GM18870 (cell line): ENCODE results near the gene KCNIP4.

Experiments used
- ATAC-seq: cut with Tn5 transposase; IDR thresholded peaks from one replicate; pipeline ENCODE4 v1.9.1; 2021; ENCODE audit warnings: moderate library complexity; ENCODE audit not compliant: unreplicated experiment

The KCNIP4 gene

DNA sequence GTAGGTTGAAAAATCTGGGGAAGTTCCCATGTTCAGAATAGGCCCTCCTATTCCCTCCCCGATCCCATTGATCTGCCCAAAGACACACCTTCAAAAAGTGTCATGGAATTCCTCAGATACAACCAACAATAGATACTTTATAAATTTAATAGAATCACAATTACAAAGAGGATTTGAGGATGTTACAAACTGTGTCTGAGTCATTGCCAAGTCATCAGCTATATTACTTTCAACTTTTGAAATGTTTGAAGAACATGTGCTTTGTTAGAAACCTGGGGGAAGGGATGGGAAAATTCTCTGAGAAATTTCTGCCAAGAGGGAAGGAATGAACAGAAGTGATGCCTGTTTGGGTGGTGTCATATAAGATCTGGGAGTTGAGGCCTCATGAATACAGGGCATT lies 46.7 kb downstream of the KCNIP4 start:
- ATAC-seq, result no peak

DNA sequence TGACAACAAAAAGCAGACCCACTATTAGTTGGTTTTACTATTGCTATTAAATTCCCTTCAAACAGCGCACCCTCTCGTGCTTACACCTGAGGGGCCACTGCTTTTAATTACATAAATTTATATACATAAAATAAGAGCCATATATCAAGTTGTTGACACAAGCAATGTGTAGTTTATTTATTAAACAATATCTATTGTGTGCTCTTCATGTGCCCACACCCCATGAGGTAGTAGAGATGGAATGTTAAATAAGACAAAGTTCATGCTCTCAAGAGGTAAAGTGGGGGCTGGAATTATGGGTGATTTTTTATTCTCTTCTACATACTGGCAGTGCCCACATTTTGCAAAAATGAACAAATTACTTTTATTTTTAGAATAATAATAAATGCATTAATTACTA lies 47.3 kb downstream of the KCNIP4 start:
- ATAC-seq, result no peak

DNA sequence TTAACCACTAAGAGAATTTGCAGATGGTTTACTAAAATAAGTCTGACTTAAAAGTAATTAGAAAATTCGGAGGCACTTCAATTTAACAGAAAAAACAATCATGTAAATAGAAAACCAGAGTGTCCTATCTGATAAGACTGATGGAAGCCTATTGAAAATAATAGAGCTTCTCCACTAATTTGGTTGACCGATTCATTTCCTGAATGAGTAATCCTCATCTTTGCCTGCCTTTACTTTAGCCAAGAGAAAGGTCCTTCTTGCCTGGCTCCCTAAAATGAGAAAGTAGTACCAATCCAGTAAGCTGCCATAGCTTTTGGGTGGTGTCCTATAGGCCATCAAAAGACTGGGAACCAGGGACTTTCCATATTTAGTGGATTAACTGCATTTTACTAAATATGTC lies 48.4 kb downstream of the KCNIP4 start:
- ATAC-seq, result no peak

DNA sequence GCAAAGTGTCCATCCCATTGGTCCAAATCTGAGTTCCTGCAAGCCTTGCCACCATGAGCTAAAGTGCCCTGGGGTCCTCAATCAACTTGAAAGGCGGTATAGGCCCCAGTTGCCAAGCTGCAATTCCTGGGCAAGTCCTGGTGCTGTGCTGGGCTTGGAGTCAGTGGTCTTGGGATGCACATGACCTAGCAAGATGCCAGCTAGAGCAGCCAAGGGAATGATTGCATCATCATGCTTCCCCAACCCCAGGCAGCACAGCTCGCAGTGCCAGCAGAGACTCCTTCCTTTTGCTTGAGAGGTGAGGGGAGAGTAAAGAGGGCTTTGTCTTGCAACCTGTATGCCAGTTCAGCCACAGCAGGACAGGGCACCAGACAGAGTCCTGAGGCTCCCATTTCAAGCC lies 50.5 kb downstream of the KCNIP4 start:
- no peak for ATAC-seq

DNA sequence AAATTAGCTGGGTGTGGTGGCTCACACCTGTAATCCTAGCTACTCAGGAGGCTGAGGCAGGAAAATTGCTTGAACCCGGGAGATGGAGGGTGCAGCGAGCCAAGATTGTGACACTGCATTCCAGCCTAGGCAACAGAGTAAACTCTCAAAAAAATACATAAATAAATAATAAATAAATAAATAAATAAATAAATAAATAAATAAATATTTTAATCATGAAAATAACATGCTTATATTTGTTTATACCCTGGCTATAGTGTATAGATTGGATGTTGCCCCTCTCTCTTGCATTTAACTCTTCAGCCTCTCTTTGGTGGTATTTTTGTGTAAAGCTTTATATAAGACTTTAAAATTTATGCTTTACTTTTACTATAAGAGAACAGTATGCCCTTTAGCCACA lies 51.8 kb downstream of the KCNIP4 start:
- no peak for ATAC-seq

DNA sequence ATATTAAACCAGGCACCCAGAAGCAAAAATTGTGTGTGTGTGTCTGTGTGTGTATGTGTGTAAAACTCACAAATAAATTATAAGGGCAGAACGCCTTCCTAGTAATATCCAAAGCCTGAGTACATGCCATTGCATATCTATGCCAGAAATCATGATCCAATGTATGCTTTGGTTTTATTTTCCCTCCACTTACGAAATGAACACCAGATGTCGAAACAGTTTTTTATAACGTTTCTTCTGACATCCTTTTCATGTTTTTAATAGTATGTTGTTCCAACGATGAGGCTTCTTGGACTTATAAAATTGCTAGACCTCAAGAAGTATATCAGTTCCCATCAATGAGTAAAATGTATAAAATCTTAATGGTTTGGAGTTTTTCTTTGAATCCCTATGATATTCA lies 55.4 kb downstream of the KCNIP4 start:
- no peak for ATAC-seq

DNA sequence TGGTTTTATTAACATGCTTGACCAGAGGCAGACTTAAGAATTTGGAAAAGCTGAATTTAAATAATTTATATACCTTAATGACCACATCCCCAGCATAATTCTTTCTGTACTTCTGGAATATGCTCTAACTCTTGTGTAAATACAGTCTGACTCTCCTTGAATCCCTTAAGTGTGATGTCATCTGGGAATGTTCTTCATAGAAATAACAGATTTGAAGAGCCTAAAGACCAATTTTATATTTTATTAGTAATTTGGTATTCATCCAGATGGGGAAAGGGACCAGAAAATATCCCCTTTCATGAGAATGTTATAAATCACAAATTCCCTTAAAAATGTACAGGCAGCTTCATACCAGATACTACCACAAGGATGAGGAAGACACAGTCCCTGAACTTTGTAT lies 58.3 kb downstream of the KCNIP4 start:
- ATAC-seq, result no peak

DNA sequence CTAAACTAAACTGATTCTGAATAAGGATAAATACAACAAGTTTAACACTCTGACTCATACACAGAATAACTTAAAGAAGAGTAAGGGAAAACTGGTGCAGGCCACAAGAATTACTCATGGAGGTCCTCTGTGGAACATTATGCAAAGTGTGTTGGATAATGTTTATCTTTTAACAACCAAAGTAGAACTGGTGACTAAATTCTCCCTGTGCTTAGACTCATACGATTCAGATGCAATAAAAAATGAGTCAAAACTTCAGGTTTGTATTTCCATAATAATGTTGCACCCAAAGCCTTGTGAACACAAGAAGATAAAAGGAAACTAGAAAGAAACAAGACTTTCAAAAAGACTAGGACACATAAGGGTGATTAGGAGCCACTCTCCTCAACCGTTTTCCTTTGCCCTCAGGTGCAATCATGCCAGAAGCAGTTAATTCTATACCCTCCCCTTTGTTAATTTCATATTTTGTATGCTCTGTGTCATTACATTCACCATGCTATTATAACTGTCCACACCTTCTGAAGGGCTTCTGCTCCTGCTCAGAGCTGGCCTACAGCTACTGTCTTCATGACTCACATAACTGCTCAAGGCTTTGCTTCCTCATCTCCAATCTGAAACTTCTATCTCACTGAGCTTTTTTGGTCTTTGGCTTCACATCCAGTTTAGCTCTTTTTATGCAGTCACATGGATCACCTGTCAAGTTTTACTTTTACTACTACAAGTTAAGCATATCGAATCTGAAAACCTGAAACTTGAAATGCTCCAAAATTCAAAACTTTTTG lies 60.2 kb downstream of the KCNIP4 start:
- ATAC-seq, result peak; percentile 88

DNA sequence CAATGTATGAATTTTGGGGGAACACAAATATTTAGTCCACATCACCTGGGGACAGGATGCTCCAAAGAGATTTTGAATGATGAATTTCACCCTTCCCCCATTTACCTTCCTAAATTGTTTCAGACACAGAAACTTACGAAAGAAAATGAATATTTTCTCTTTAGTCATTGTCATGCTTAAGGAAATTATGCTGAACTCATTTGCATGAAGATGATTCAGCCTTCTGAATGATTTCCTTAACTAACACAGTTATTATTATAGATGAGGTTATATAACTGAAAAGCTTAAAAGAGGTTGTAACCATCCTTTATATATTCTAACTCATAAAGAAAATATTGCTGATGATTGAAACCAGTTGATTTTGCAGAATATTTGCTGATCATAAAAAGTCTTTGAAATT lies 61.1 kb downstream of the KCNIP4 start:
- ATAC-seq, result no peak

DNA sequence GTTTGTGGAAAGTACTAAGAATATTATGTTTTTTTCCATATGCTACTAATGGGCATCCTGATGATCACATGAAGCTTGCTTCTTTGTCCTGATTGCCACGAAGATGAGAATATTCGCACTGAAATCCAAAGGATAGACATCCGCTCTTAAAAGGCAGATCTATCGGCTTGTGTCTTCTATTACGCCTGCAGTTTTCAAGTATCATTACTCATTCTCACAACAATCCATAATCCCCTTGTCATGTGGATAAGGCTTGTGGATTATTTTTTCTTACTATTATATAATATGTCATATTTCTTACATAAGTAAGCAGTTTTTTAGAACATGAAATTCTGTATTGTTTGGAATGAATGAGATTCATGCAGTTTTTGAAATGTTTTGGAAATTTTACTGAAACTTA lies 62.8 kb downstream of the KCNIP4 start:
- no peak for ATAC-seq

DNA sequence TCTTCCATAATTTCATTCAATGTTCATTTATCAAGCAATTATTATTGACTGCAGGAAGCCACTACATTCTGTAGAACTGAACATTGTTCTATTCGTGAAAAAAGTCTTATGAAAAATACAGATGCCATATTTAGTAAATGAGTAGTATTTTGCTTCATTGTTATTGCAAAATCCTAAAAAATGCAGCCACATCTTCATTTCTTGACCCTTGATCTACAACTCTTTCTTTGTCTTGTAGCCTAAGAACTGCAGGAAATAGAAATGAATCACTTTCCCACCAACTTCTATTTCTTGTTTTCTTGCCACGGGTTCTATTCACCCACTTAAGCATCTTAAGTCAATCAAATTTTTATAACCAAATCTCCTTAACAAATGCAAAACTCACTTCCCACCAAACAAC lies 63.3 kb downstream of the KCNIP4 start:
- no peak for ATAC-seq

DNA sequence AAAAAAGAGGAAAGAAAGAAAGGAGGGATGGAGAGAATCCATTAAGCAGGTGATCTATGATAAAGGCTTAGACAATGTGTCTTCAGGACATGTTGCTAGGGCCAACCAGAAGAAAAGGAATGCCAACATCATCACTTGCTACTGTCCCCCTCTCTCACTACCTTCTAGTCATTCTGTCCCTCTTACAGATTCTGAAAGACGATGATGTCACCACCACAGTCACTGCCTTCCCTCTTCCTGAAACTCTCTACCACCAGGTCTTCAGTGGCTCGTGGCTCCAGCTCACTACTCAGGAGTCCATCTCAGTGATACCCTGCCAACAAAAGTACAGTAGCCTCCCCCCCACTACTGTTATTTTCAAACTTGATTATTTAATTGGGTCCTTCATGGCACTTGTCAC lies 64.0 kb downstream of the KCNIP4 start:
- ATAC-seq, result peak; percentile 22

DNA sequence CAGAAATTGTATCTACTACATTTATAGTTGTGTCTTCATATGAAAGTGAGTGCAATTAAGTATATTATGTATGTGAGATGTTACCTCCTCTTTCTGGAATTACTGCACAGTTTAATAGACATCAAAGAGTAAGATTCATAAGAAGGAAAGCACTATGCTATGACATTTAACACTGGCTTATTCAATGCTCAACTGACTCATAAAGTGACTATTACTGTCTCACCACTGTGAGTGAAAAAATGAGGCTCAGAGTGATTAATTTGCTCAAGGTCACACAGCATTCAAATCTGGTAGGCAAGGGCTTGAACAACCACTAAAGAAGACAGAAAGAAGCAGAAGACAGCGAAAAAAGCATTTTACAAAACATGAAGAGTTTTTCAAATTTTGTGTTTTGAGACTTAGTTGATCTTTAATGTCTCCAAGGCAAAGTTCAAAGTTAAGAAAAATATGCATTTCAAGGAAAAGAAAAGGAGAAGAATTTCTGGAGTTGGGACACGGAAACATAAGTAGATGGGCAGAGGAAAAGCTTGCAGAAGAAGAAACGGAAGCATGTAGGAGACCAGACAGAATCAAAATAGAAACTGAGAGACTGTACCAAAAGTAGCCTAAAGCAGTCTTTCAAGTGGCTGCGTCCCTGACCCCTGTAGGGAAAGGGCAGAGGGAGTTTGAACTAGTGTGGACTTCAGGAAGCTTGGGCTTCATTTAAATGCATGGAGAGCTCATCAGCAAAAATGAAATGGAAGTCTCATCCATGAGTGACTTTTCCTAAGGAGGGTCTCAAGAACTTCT lies 66.3 kb downstream of the KCNIP4 start:
- ATAC-seq, result peak; percentile 50

DNA sequence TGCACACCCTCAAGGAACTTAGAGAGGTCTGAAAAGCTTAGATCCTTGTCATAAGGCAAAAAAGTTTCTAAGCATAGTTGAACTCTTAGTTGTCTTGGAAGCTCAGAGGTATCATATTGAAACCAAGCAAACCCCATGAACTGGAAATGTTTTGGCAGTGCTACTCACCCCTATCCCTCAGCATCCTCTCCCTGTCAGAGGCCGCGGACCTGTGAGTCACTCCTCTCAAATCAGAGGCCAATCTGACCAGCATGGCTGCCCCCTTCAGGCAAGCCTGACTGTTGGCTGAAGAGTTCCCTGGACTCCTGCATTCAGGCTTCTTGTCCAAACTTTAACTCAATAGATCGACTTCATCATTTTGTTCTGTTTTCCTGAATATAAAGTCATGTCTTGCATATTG lies 69.4 kb downstream of the KCNIP4 start:
- peak; percentile 64 for ATAC-seq

DNA sequence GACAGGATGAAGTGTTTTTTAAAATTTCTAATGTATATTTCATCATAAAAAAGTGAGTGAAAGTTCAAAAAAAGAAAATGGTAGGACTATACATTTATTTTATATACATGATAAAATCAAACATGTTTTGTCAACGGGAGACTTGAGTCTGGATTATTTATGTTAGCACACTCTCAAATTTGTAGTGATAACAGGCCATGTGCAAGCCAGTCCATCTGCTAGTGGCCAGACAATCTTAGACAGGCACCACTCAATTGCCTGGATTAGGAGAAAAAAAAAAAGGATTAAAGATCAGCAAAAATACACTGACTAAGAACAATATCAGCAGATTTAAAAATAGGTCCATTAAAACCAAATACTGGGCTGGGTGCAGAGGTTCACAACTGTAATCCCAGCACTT lies 71.9 kb downstream of the KCNIP4 start:
- no peak for ATAC-seq

DNA sequence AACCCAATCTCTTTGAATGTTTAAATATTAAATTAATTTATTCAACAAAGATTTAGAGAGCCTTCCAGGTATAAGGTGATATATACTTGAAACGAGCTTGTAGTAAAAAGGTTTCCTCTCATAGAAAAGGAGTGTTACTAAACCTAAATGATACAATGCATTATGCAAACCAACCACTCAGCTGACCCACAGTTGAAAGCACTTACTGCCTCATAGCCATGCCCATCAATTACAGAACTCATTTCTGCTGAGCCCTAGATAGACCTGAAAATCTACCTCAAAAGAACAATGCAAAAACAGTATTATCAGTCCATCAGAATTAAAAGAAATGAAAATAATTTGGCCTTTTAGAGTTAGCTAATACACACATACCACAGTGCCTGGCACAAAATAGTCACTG lies 75.4 kb downstream of the KCNIP4 start:
- ATAC-seq, result no peak

DNA sequence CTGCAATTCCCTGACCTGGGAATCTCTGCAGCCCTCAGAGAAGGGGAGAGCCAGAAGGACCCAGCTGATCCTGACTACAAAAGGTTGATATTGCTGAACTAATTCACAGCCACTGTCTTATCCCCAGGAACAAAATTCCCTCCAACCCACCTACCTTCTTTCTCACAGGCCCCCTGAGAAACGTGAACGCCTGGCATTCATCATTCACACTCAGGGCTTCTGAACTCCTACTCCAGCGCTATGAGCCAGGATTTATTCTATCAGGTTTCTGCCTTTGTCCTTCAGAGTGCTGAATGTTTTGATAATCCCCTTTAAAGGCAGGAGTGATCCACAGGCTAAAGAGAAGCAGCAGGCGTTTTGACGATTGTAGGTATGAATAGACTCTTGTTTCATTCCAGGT lies 76.5 kb downstream of the KCNIP4 start:
- no peak for ATAC-seq

DNA sequence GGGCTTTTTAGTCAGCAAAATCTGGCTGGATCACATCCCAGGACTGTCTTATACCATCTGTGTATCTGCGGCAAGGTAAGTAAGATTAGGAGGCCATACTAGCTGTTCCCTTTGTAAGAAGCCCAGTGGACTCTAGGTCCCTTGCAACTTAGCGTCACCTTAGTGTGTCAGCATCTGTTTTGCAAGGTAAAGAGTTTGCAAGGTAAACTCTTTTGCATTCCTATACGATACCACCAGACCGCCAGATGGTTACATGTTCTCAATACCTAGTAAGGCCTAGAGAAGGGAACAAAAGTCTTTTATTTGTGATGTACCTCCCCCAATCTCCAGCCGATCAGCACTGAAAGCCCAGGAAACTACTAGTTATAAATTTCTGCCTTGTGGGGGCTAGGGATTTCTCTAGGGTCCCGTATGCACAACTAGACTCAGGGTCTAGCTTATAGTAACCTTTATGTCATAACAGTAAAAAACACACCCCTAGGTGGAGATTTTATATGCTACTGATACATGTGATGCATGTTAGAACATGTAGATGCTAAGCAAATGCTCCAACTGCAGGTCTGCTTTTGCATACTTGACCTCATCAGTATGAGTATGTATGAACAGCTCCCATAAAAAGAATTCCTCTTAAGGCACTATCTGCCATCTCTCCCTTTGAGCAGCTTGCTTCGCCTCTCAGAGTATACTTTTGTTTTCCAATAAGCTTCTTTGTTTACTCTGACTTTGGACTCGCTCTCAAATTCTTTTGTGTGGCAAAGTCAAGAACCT lies 78.4 kb downstream of the KCNIP4 start:
- no peak for ATAC-seq

DNA sequence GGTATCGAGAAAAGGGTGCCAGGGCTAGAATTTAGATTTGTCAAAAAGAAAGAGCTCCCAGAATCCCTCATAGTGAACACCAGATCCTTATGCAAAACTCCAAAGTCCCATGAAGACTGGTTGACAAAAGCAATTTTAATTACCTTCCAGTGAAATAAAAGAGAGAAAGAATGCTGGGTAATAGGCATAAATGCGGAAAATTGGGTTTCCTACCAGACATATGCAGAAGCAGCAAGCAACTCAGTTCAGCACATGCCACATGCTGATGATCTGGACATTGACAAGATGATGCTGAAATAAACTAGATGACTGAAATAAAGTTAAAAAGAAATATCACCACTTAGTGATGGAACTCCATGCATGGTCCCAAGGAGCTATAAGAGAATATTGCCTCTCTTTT lies 83.9 kb downstream of the KCNIP4 start:
- no peak for ATAC-seq

DNA sequence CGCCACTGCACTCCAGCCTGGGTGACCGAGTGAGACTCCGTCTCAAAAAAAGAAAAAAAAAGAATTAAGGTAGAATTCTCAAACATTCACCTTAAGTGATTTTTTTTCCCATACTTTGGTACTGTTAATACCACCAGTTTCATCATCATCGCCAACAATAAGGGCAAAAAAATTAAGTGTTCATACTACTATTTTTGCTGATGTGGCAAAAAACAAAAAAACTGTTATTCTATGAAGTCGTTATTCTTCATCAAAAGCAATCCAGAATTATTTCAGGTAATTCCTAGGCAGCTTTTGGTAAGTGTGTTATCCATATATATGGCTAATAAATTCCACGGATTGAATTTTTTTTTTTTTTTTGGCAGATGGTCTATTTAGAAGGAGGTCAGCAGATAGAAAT lies 85.7 kb downstream of the KCNIP4 start:
- no peak for ATAC-seq

DNA sequence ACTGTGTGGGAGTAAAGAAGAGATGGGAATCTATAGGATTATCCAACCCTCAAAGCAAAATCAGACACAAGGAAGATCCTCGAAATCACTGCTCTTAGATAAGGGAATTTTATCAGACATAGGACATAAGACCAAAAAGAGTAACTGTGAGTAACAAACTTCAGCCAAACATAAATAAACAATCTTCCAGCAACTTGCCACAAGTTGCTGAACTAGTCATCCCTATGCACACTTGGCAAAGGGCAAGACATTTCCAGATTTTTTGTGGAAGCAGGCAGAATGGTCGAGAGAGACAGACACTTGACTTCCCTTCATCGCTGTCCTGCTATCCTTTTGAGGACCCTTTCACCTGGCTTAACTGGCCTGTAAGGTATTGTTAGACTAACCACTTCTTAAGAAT lies 89.6 kb downstream of the KCNIP4 start:
- ATAC-seq, result no peak

DNA sequence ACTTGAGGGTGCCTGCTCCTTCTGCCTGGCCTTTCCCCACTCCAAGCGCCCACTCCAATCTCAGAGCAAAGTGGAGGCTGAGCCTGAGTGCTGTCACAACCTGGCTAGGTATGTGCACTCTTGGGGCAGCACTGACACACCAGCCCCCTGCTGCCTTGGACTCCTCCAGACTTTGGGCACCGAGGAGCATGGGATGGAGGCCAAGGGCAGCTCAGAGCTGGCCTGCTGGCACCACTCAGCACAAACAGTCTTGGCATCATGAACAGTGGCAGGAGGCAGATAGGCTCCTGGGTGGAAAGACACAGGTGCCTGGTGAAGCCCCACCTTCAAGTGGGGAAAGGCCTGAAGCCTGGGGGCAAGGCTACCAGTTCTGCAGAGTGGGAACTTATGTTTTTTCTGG lies 91.8 kb downstream of the KCNIP4 start:
- ATAC-seq, result no peak
